ENCODE measurements around the gene SLC25A24.

GRCh38 chr1:108190686-108191416, 9.3 kb downstream of the SLC25A24 start:
- TF ChIP-seq CTCF (conservative IDR thresholded peaks at IDR 0.05; ENCODE audit: low read length) = no peak
- TF ChIP-seq EZH2phosphoT487 (IDR thresholded peaks at IDR 0.05; ENCODE audit: borderline replicate concordance) = no peak
